Neural cell (in vitro differentiated cells): Measurements from ENCODE around the gene ALK. TPM values are rescaled to one million over a fixed set of nuclear protein-coding genes. Genes with fewer than 3 reads are reported as not detected.

Source experiments
- H2AFZ ChIP-seq: fragments of 200-600, 300-800 bp; sonication (generic), shearing (Covaris generic); 2 replicates; pipeline ENCODE4 v1.6.0; 2014; ENCODE audit warnings: low read depth, mild to moderate bottlenecking, antibody characterized with exemption, low read length, moderate library complexity
- H3F3A ChIP-seq: fragments of 200-600 bp; shearing (Covaris generic); 2 replicates; pipeline ENCODE4 v1.6.1; 2016; ENCODE audit warnings: mild to moderate bottlenecking, moderate library complexity, mixed read lengths, antibody characterized with exemption, low read length; ENCODE audit not compliant: insufficient read depth, poor library complexity, severe bottlenecking
- H3K27ac ChIP-seq: fragments of 200-600, 300-800 bp; sonication (generic), shearing (Covaris generic); 2 replicates; pipeline ENCODE4 v1.5.1; 2014; ENCODE audit warnings: mild to moderate bottlenecking, low read length, moderate library complexity
- H3K27me3 ChIP-seq: fragments of 300-800, 200-600 bp; sonication (generic), shearing (Covaris generic); 2 replicates; pipeline ENCODE4 v1.6.0; 2014; ENCODE audit warnings: mild to moderate bottlenecking, low read depth, low read length, moderate library complexity; ENCODE audit not compliant: insufficient read depth
- H3K36me3 ChIP-seq: fragments of 300-800, 200-600 bp; sonication (generic), shearing (Covaris generic); 2 replicates; pipeline ENCODE4 v1.5.1; 2014; ENCODE audit warnings: mild to moderate bottlenecking, antibody characterized with exemption, low read length, moderate library complexity; ENCODE audit not compliant: insufficient read depth
- H3K4me2 ChIP-seq: fragments of 300-800, 200-600 bp; sonication (generic), shearing (Covaris generic); 2 replicates; pipeline ENCODE4 v1.6.0; 2014; ENCODE audit warnings: mild to moderate bottlenecking, low read length
- H3K4me3 ChIP-seq: fragments of 300-800, 200-600 bp; sonication (generic), shearing (Covaris generic); 2 replicates; pipeline ENCODE4 v1.5.1; 2014; ENCODE audit warnings: mild to moderate bottlenecking, low read length, moderate library complexity
- H3K79me2 ChIP-seq: fragments of 200-600 bp; shearing (Covaris generic); replicated peaks from 2 replicates; pipeline ENCODE4 v1.6.0; 2014; ENCODE audit warnings: mild to moderate bottlenecking, low read length, moderate library complexity; ENCODE audit not compliant: insufficient read depth
- H3K9ac ChIP-seq: fragments of 300-800, 200-600 bp; sonication (generic), shearing (Covaris generic); 2 replicates; pipeline ENCODE4 v1.6.1; 2016; ENCODE audit warnings: mild to moderate bottlenecking, low read length, mixed read lengths
- H3K9me2 ChIP-seq: fragments of 200-600 bp; shearing (Covaris generic); 2 replicates; pipeline ENCODE4 v1.6.1; 2016; ENCODE audit warnings: mild to moderate bottlenecking, low read length, mixed read lengths; ENCODE audit not compliant: insufficient read depth
- H3K9me3 ChIP-seq: fragments of 200-600, 300-800 bp; sonication (generic), shearing (Covaris generic); 2 replicates; pipeline ENCODE4 v1.6.1; 2016; ENCODE audit warnings: mild to moderate bottlenecking, mixed run types, low read length, moderate library complexity, mixed read lengths
- H4K20me1 ChIP-seq: fragments of 200-600 bp; shearing (Covaris generic); 2 replicates; pipeline ENCODE4 v1.6.1; 2016; ENCODE audit warnings: mild to moderate bottlenecking, mixed run types; ENCODE audit not compliant: insufficient read depth
- CTCF ChIP-seq: fragments of 450-650 bp; IDR thresholded peaks from 2 replicates; pipeline ENCODE4 v1.5.1; 2014; ENCODE audit warnings: antibody characterized with exemption, mild to moderate bottlenecking, moderate library complexity; ENCODE audit not compliant: poor library complexity, severe bottlenecking
- EP300 ChIP-seq: fragments of 450-650 bp; conservative IDR thresholded peaks from 2 replicates; pipeline ENCODE4 v1.6.1; 2014; ENCODE audit warnings: antibody characterized with exemption, mild to moderate bottlenecking, moderate library complexity; ENCODE audit not compliant: poor library complexity, severe bottlenecking
- EZH2 ChIP-seq: fragments of 200-600, 300-800 bp; shearing (Covaris generic), sonication (generic); IDR thresholded peaks from 2 replicates; pipeline ENCODE4 v1.6.1; 2014; ENCODE audit warnings: antibody characterized with exemption, low read length, borderline replicate concordance, mild to moderate bottlenecking; ENCODE audit not compliant: insufficient read depth, poor library complexity, severe bottlenecking
- MXI1 ChIP-seq: fragments of 450-650 bp; conservative IDR thresholded peaks from 2 replicates; pipeline ENCODE4 v1.6.1; 2014; ENCODE audit warnings: antibody characterized with exemption, mild to moderate bottlenecking; ENCODE audit not compliant: poor library complexity, severe bottlenecking
- POLR2AphosphoS5 ChIP-seq: IDR thresholded peaks from 2 replicates; pipeline ENCODE4 v1.6.1; 2012
- RAD21 ChIP-seq: fragments of 450-650 bp; conservative IDR thresholded peaks from 2 replicates; pipeline ENCODE4 v1.6.1; 2014; ENCODE audit warnings: antibody characterized with exemption, mild to moderate bottlenecking, moderate library complexity
- REST ChIP-seq: IDR thresholded peaks from 2 replicates; pipeline ENCODE4 v1.6.1; 2012; ENCODE audit warnings: borderline replicate concordance
- SMC3 ChIP-seq: fragments of 450-650 bp; conservative IDR thresholded peaks from 2 replicates; pipeline ENCODE4 v1.6.1; 2014; ENCODE audit warnings: antibody characterized with exemption, mild to moderate bottlenecking, moderate library complexity; ENCODE audit not compliant: poor library complexity
- TAF1 ChIP-seq: IDR thresholded peaks from 2 replicates; pipeline ENCODE4 v1.6.1; 2012; ENCODE audit warnings: low read depth
- polyA plus RNA-seq: library from polyadenylated mRNA; depleted of rRNA; stranded (reverse); fragments of >200 nt; gene quantifications from 2 replicates; pipeline ENCODE4 v1.2.3, GENCODE V29; 2014

Gene ALK
- polyA plus RNA-seq, 1 donor from 2014 or later: 7.1 TPM

GRCh38 chr2:29351248-29351647 lies 570.1 kb downstream of the ALK start:
- Histone ChIP-seq H3K27me3 (no peaks in the 10 kb centered on the region), H2AFZ (no peak overlapping the region), H3K9me2 (no peaks in the 10 kb centered on the region), H3K4me2 (no peak overlapping the region), H3K79me2 (no peaks in the 10 kb centered on the region), H3K36me3 (no peaks in the 10 kb centered on the region), H3K4me3 (no peak overlapping the region), H3K9me3 (no peaks in the 10 kb centered on the region), H3K9ac (no peak overlapping the region), H3F3A (no peaks in the 10 kb centered on the region), H3K27ac (no peak overlapping the region), H4K20me1 (no peaks in the 10 kb centered on the region)
- no peak for TF ChIP-seq CTCF

- Histone ChIP-seq H3K9me3 (no peaks in the 10 kb centered on the region), H3K4me2 (no peak overlapping the region), H3K27ac (no peak overlapping the region), H3K36me3 (no peaks in the 10 kb centered on the region), H3K27me3 (no peaks in the 10 kb centered on the region), H3K9me2 (no peaks in the 10 kb centered on the region), H2AFZ (no peak overlapping the region), H3K79me2 (no peaks in the 10 kb centered on the region), H3F3A (no peaks in the 10 kb centered on the region), H3K4me3 (no peak overlapping the region), H3K9ac (no peak overlapping the region), H4K20me1 (no peaks in the 10 kb centered on the region)
- no peak for TF ChIP-seq MXI1
- TF ChIP-seq EP300: no peak
- TF ChIP-seq CTCF: no peak
- TF ChIP-seq TAF1: no peak
- TF ChIP-seq EZH2: no peak
- no peak for TF ChIP-seq SMC3
- TF ChIP-seq POLR2AphosphoS5: no peak
- no peak for TF ChIP-seq REST
- TF ChIP-seq RAD21: no peak
These were observed 571.9 kb downstream of the ALK start for GRCh38 chr2:29349316-29350030.
